Measurements from ENCODE around the gene VPS13A. TPM values are rescaled to one million over a fixed set of nuclear protein-coding genes. Genes with fewer than 3 reads are reported as not detected.
"Not testable (repeated sequence)": the region's sequence is repeated elsewhere in the genome, so short reads cannot be mapped to it uniquely, and the experiment has no call there.

Gene VPS13A
- total RNA-seq, 4 donors from 2014 or later = 45.9 to 77.0 (median 53.5) TPM

DNA sequence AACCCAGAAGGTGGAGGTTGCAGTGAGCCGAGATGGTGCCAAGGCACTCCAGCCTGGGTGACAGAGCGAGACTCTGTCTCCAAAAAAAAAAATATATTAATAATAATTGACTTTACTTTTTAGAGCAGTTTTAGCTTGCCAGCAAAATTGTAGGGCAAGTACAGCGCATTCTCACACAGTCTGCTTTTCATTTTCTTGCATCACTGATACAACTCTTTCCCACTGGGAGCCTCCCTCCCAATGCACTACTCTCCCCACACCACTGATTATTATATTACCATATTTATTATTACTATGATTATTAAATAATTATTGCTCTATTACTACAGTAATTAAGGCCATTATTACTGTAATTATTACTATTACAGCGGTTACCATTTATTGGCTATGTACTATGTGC is 257.9 kb downstream of the VPS13A start:
- intact Hi-C loops (cut with DNase I) = loop anchor here (10.0 kb wide), 2 partner anchors 320 to 600 kb away; partner anchors contain the start of gene GNAQ
- no peaks in the 10 kb centered on the region for H3K9me3 ChIP-seq
- no peak for TF ChIP-seq POLR2A (IDR thresholded peaks at IDR 0.05)
- TF ChIP-seq, protein P1, sequence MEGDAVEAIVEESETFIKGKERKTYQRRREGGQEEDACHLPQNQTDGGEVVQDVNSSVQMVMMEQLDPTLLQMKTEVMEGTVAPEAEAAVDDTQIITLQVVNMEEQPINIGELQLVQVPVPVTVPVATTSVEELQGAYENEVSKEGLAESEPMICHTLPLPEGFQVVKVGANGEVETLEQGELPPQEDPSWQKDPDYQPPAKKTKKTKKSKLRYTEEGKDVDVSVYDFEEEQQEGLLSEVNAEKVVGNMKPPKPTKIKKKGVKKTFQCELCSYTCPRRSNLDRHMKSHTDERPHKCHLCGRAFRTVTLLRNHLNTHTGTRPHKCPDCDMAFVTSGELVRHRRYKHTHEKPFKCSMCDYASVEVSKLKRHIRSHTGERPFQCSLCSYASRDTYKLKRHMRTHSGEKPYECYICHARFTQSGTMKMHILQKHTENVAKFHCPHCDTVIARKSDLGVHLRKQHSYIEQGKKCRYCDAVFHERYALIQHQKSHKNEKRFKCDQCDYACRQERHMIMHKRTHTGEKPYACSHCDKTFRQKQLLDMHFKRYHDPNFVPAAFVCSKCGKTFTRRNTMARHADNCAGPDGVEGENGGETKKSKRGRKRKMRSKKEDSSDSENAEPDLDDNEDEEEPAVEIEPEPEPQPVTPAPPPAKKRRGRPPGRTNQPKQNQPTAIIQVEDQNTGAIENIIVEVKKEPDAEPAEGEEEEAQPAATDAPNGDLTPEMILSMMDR (IDR thresholded peaks at IDR 0.05) = no peak
- WGBS, 2 donors = 90 to 94% methylated on average over 4 of the region's 4 CpGs
- H3K27ac ChIP-seq = no peak overlapping the region
- H3K36me3 ChIP-seq = no peaks in the 10 kb centered on the region
- H3K27me3 ChIP-seq = no peaks in the 10 kb centered on the region
- no peak overlapping the region for H3K4me3 ChIP-seq (replicated peaks in 1 of 3)
- no peak for DNase-seq
- H3K4me1 ChIP-seq = no peaks in the 10 kb centered on the region

DNA sequence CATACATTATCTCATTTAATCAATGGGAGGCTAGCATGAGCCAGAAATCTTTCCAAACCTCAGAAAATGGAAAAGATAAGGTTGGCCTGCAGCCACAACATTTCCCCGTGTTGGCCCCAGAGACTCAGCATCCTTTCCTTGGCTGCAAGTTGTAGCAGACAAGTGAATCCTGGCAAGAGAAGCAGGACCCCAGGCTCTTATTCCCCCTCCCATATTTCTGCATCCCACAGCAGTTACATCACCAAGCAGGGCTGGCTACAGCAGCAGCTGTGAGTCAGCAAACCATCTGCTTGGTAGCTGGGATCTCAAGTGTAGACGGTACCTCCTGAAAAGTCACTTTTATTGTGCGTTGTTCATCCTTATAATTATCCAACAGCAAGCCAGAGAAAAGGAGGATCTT is 258.4 kb downstream of the VPS13A start:
- TF ChIP-seq, protein P1 (IDR thresholded peaks at IDR 0.05) = no peak
- TF ChIP-seq POLR2A (IDR thresholded peaks at IDR 0.05) = no peak
- intact Hi-C loops (cut with DNase I) = loop anchor here (10.0 kb wide), 2 partner anchors 319 to 599 kb away; partner anchors contain the start of gene GNAQ

DNA sequence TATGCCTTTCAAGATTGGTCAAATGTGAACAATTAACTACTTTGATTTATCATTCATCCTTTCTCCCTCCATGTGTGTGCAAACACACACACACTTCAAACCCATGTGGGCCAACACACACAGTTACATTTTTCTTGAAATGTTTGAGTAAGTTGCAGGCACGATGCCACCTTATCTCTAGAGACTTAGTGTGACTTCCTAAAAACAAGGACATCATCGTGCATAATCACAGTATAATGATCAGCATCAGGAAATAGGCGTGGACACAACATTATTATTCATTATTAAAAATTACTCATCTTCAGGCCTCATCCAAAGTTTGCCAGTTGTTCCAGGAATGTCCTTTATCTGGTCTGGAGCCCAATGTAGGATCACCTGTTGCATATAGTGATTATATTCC is 261.3 kb downstream of the VPS13A start:
- H3K4me1 ChIP-seq = no peaks in the 10 kb centered on the region
- H3K27ac ChIP-seq = no peak overlapping the region
- intact Hi-C loops (cut with DNase I) = loop anchor here (10.0 kb wide), 2 partner anchors 316 to 596 kb away; partner anchors contain the start of gene GNAQ
- WGBS, 2 donors = 75 to 81% methylated on average over 3 of the region's 3 CpGs
- H3K4me3 ChIP-seq (replicated peaks in 1 of 3) = no peak overlapping the region
- TF ChIP-seq POLR2A (IDR thresholded peaks at IDR 0.05) = no peak
- TF ChIP-seq, protein P1 (IDR thresholded peaks at IDR 0.05) = no peak
- H3K36me3 ChIP-seq = no peaks in the 10 kb centered on the region
- DNase-seq = no peak
- H3K27me3 ChIP-seq = no peaks in the 10 kb centered on the region
- H3K9me3 ChIP-seq = no peaks in the 10 kb centered on the region

More for the DNA sequence above, 258.4 kb downstream of the VPS13A start:
- Histone ChIP-seq H3K36me3 (no peaks in the 10 kb centered on the region), H3K27me3 (no peaks in the 10 kb centered on the region), H3K27ac (no peak overlapping the region), H3K4me1 (no peaks in the 10 kb centered on the region), H3K4me3 (replicated peaks in 1 of 3) (no peak overlapping the region), H3K9me3 (no peaks in the 10 kb centered on the region)
- 75 to 90% methylated on average over 3 of the region's 3 CpGs for WGBS, 2 donors
- DNase-seq = no peak

DNA sequence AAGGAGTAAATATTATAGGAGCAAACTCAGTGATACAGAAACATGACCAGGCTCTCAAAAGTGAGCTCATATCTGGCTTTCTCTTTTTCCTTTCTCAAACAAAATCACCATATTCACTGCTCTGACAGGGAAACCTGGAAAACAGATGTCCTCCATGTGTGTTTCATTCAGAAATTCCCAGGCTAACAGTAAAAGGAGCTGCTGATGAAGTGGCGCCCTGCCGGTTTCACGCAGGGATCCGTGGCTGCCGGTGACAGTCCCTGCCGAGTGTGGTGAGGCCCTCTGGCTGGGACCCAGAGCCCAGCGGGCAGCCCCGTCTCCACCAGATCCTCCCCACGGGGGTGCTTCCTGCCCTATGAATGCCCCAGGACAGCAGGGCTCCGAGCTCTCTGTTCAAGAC is 262.7 kb downstream of the VPS13A start:
- no peak for DNase-seq
- Histone ChIP-seq H3K4me1 (no peaks in the 10 kb centered on the region), H3K9me3 (no peaks in the 10 kb centered on the region), H3K27me3 (no peaks in the 10 kb centered on the region), H3K36me3 (no peaks in the 10 kb centered on the region), H3K4me3 (replicated peaks in 1 of 3) (no peak overlapping the region), H3K27ac (no peak overlapping the region)
- TF ChIP-seq, protein P1 (IDR thresholded peaks at IDR 0.05) = no peak
- TF ChIP-seq POLR2A (IDR thresholded peaks at IDR 0.05) = no peak
- intact Hi-C loops (cut with DNase I) = no loop called here
- 38 to 59% methylated on average over 6 to 10 of the region's 10 CpGs for WGBS, 2 donors

DNA sequence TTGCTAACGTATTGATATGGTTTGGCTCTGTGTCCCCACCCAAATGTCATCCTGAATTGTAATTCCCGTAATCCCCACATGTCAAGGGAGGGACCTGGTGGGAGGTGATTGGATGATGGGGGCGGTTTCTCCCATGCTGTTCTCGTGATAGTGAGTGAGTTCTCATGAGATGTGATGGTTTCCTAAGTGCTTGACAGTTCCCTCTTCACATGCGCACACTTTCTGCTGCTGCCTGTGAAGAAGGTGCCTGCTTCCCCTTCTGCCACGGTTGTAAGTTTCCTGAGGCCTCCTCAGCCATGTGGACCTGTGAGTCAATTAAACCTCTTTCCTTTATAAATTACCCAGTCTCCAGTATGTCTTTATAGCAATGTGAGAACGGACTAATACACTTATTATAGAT is 263.8 kb downstream of the VPS13A start:
- H3K9me3 ChIP-seq; H3K27me3 ChIP-seq; intact Hi-C loops (cut with DNase I); H3K36me3 ChIP-seq; H3K27ac ChIP-seq; DNase-seq; H3K4me1 ChIP-seq; H3K4me3 ChIP-seq (replicated peaks in 1 of 3): not testable (repeated sequence)
- WGBS, 2 donors = 80 to 83% methylated on average over 7 of the region's 7 CpGs

DNA sequence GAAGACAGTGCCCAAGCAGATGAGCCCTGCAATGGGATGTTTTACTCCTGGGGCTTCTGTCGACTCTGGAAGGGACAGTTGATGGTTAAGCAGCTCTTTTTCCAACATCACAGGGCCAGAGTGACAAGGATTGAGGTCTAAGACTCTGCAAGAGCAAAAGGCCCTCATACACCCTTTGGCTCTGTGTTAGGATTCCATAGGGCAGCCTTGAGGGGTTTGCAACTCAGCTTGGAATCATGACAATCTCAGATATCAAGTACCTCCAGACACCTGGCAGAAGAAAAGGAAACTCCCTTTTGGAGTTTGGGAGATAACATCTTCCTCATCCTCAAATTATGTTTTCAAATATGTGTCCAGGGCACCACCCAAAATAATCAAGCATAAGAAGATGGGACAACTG is 265.1 kb downstream of the VPS13A start:
- Histone ChIP-seq H3K27ac (no peak overlapping the region), H3K4me3 (replicated peaks in 1 of 3) (no peak overlapping the region), H3K4me1 (no peaks in the 10 kb centered on the region), H3K36me3 (no peaks in the 10 kb centered on the region), H3K27me3 (no peaks in the 10 kb centered on the region), H3K9me3 (no peaks in the 10 kb centered on the region)
- intact Hi-C loops (cut with DNase I) = no loop called here
- 79 to 94% methylated on average over 1 of the region's 1 CpG for WGBS, 2 donors
- no peak for DNase-seq
- TF ChIP-seq, protein P1 (IDR thresholded peaks at IDR 0.05) = no peak
- TF ChIP-seq POLR2A (IDR thresholded peaks at IDR 0.05) = no peak

All from thyroid gland (tissue), 4 donors.